HEK293T (cell line): Measurements from ENCODE around the gene PHF3.

Experiments used
- ARNT ChIP-seq: fragments of 450-650 bp; IDR thresholded peaks from 2 replicates; pipeline ENCODE4 v1.6.1; 2017; ENCODE audit warnings: mild to moderate bottlenecking
- BHLHE40 ChIP-seq: fragments of 450-650 bp; IDR thresholded peaks from 2 replicates; pipeline ENCODE4 v1.6.1; 2016; ENCODE audit warnings: mild to moderate bottlenecking, moderate library complexity, borderline replicate concordance
- FOXK2 ChIP-seq: fragments of 450-650 bp; IDR thresholded peaks from 2 replicates; pipeline ENCODE4 v1.6.1; 2016; ENCODE audit warnings: mild to moderate bottlenecking
- NFRKB ChIP-seq: fragments of 450-650 bp; IDR thresholded peaks from 2 replicates; pipeline ENCODE4 v1.6.1; 2016; ENCODE audit warnings: mild to moderate bottlenecking, moderate library complexity
- SUZ12 ChIP-seq: fragments of 450-650 bp; IDR thresholded peaks from 2 replicates; pipeline ENCODE4 v1.6.1; 2016; ENCODE audit warnings: mild to moderate bottlenecking
- TARDBP ChIP-seq: fragments of 450-650 bp; IDR thresholded peaks from 2 replicates; pipeline ENCODE4 v1.6.1; 2016

GRCh38 chr6:63599243-63599642 lies 36.4 kb upstream of the PHF3 start:
- no peak for TF ChIP-seq BHLHE40
- TF ChIP-seq FOXK2, result no peak
- TF ChIP-seq NFRKB, result no peak
- TF ChIP-seq ARNT, result no peak
- no peak for TF ChIP-seq TARDBP
- TF ChIP-seq SUZ12, result no peak
